Lower lobe of right lung (tissue), 2 donors: ENCODE data around the gene GPATCH8. TPM values are rescaled to one million over a fixed set of nuclear protein-coding genes. Genes with fewer than 3 reads are reported as not detected.
"Not testable (repeated sequence)": the region's sequence is repeated elsewhere in the genome, so short reads cannot be mapped to it uniquely, and the experiment has no call there.

Experiments used
- ATAC-seq, 2 donors: fragments of 200-7000 bp; cut with Tn5 transposase; one replicate each; pipeline ENCODE4 v1.9.1; 2020 to 2022; ENCODE audit warnings: mild to moderate bottlenecking in 2 of 2, moderate library complexity in 2 of 2
- DNase-seq: peaks from one replicate; pipeline ENCODE4 v3.0.0-alpha.2; 2020
- H3K27ac ChIP-seq: fragments of 200-600 bp; one replicate; pipeline ENCODE4 v1.8.0; 2022
- H3K27me3 ChIP-seq: fragments of 200-600 bp; one replicate; pipeline ENCODE4 v1.8.0; 2022; ENCODE audit warnings: low read depth
- H3K36me3 ChIP-seq: fragments of 200-600 bp; one replicate; pipeline ENCODE4 v1.8.0; 2022; ENCODE audit warnings: mild to moderate bottlenecking
- H3K4me1 ChIP-seq: fragments of 200-600 bp; one replicate; pipeline ENCODE4 v1.8.0; 2022
- H3K4me3 ChIP-seq: fragments of 200-600 bp; one replicate; pipeline ENCODE4 v1.8.0; 2022; ENCODE audit warnings: mild to moderate bottlenecking
- H3K9me3 ChIP-seq: fragments of 200-600 bp; one replicate; pipeline ENCODE4 v1.8.0; 2022
- CTCF ChIP-seq: fragments of 200-600 bp; IDR thresholded peaks from one replicate; pipeline ENCODE4 v1.8.0; 2022; ENCODE audit warnings: antibody characterized with exemption, mild to moderate bottlenecking
- intact Hi-C: fragments of 100-400 bp; cut with DNase I; formaldehyde crosslinking; loops from one replicate; pipeline ENCODE4 v1.11.0; 2022
- total RNA-seq: library from RNA; stranded (reverse); fragmentation: NEBNext Ultra II Directional; extraction: Animal tissue kit (Norgen Biotek cat#: 25700); gene quantifications from one replicate; pipeline ENCODE4 v1.2.1, GENCODE V29; 2021
- donor health status: DM: no; HTN: yes; CAD: no; lungs with severe emphysema.

Gene GPATCH8
- total RNA-seq, 1 donor from 2014 or later = 48.3 TPM

- ATAC-seq (no peak), DNase-seq (no peak)
- H3K27me3 ChIP-seq = peaks cover 15% of the 10 kb centered on the region
- H3K9me3 ChIP-seq = no peaks in the 10 kb centered on the region
- peaks cover 9% of the 10 kb centered on the region for H3K4me1 ChIP-seq
- intact Hi-C loops = no loop called here
- H3K27ac ChIP-seq = no peak overlapping the region
- H3K4me3 ChIP-seq = no peak overlapping the region
- TF ChIP-seq CTCF = no peak
- no peaks in the 10 kb centered on the region for H3K36me3 ChIP-seq
These were observed 135.8 kb downstream of the GPATCH8 start for GRCh38 chr17:44367231-44367979.

- DNase-seq, H3K36me3 ChIP-seq, ATAC-seq, intact Hi-C loops, H3K27ac ChIP-seq, H3K4me3 ChIP-seq, H3K9me3 ChIP-seq: not testable (repeated sequence)
- peaks cover 14% of the 10 kb centered on the region for H3K4me1 ChIP-seq
- H3K27me3 ChIP-seq = peaks cover 22% of the 10 kb centered on the region
These were observed 138.2 kb downstream of the GPATCH8 start for GRCh38 chr17:44365051-44365450.

- Histone ChIP-seq H3K4me1 (peaks cover 14% of the 10 kb centered on the region), H3K27me3 (peaks cover 17% of the 10 kb centered on the region), H3K36me3 (no peaks in the 10 kb centered on the region), H3K4me3 (peak within 1 kb of the TSS; percentile 63), H3K27ac (no peak within 1 kb of the TSS), H3K9me3 (no peaks in the 10 kb centered on the region)
- DNase-seq (peak; percentile 79), ATAC-seq (peak; percentile 88)
- peak; percentile 77 for TF ChIP-seq CTCF
- intact Hi-C loops = no loop called here
These were observed 139.5 kb downstream of the GPATCH8 start, which contains the start of gene FAM171A2 for GRCh38 chr17:44363613-44364159. TSS of gene FAM171A2 (minus strand) at chr17:44363853. CDS start at chr17:44363714, 139 bp downstream.

GRCh38 chr17:44362949-44363612 is 140.1 kb downstream of the GPATCH8 start:
- TF ChIP-seq CTCF = no peak
- Histone ChIP-seq H3K27me3 (peaks cover 17% of the 10 kb centered on the region), H3K4me3 (peak overlapping the region; percentile 63), H3K36me3 (no peaks in the 10 kb centered on the region), H3K9me3 (no peaks in the 10 kb centered on the region), H3K4me1 (peaks cover 14% of the 10 kb centered on the region), H3K27ac (no peak overlapping the region)
- intact Hi-C loops = no loop called here
- DNase-seq (no peak), ATAC-seq (peak; percentile 5 to 35)

GRCh38 chr17:44362459-44362948 is 140.7 kb downstream of the GPATCH8 start:
- Histone ChIP-seq H3K9me3 (no peaks in the 10 kb centered on the region), H3K4me3 (peak overlapping the region; percentile 63), H3K36me3 (no peaks in the 10 kb centered on the region), H3K27me3 (peaks cover 17% of the 10 kb centered on the region), H3K4me1 (peaks cover 14% of the 10 kb centered on the region), H3K27ac (no peak overlapping the region)
- TF ChIP-seq CTCF = no peak
- ATAC-seq = peak in 1 of 2 donors; percentile 2
- DNase-seq = no peak
- intact Hi-C loops = no loop called here
